Caco-2 (cell line): Measurements from ENCODE around the gene COPS3. TPM values are rescaled to one million over a fixed set of nuclear protein-coding genes. Genes with fewer than 3 reads are reported as not detected.
A peak's percentile ranks its signal among the peaks of the same experiment; 100 is the strongest.

ENCODE experiments used
- BruUV-seq: library from RNA; stranded (reverse); fragments of 400-500 nt; replicated peaks from 2 replicates; lab custom pipeline; 2021; lab: Mats Ljungman, UMichigan
- CTCF ChIA-PET: fragments of 300-600 bp; sonication (Branson Sonifier 250); formaldehyde crosslinking; loops from one replicate; lab custom pipeline; 2022; ENCODE audit warnings: antibody characterized with exemption; lab: Charles Lee
- POLR2A ChIA-PET: fragments of 300-600 bp; sonication (Branson Sonifier 250); formaldehyde crosslinking; loops from one replicate; lab custom pipeline; 2022; ENCODE audit warnings: antibody characterized with exemption; lab: Charles Lee
- DNase-seq, 2 experiments: peaks; one replicate each; pipeline versions ENCODE4 v3.0.0 to v3.0.0-alpha.2; 2020 to 2022
- H3K27me3 ChIP-seq: replicated peaks from 2 replicates; pipeline ENCODE4 v1.6.0; 2011; ENCODE audit warnings: low read length; ENCODE audit not compliant: control insufficient read depth, insufficient read depth
- H3K36me3 ChIP-seq: 2 replicates; pipeline ENCODE4 v1.5.1; 2011; ENCODE audit warnings: low read length; ENCODE audit not compliant: control insufficient read depth, insufficient read depth
- H3K4me1 ChIP-seq: fragments of 250-450 bp; sonication (Bioruptor Pico); 2 replicates; pipeline ENCODE4 v1.5.1; 2020; ENCODE audit warnings: mild to moderate bottlenecking
- H3K4me3 ChIP-seq: 2 replicates; pipeline ENCODE4 v1.5.1; 2011; ENCODE audit warnings: low read depth, mild to moderate bottlenecking, control low read depth, low read length
- H3K9me3 ChIP-seq: fragments of 250-450 bp; sonication (Bioruptor Pico); 2 replicates; pipeline ENCODE4 v1.5.1; 2020; ENCODE audit warnings: mild to moderate bottlenecking, moderate library complexity
- H3K27ac Mint-ChIP-seq: one replicate; pipeline ENCODE4 v1.8.0; 2022; ENCODE audit warnings: mixed read lengths; ENCODE audit not compliant: unreplicated experiment
- H3K27me3 Mint-ChIP-seq: one replicate; pipeline ENCODE4 v1.8.0; 2022; ENCODE audit warnings: mixed read lengths; ENCODE audit not compliant: insufficient read depth, unreplicated experiment
- H3K36me3 Mint-ChIP-seq: one replicate; pipeline ENCODE4 v1.8.0; 2022; ENCODE audit warnings: mild to moderate bottlenecking, mixed read lengths; ENCODE audit not compliant: insufficient read depth, unreplicated experiment
- H3K4me1 Mint-ChIP-seq: one replicate; pipeline ENCODE4 v1.8.0; 2022; ENCODE audit warnings: low read depth, mixed read lengths; ENCODE audit not compliant: unreplicated experiment
- H3K4me3 Mint-ChIP-seq: one replicate; pipeline ENCODE4 v1.8.0; 2022; ENCODE audit warnings: mild to moderate bottlenecking, moderate library complexity, mixed read lengths; ENCODE audit not compliant: unreplicated experiment
- H3K9me3 Mint-ChIP-seq: one replicate; pipeline ENCODE4 v1.8.0; 2022; ENCODE audit warnings: mixed read lengths; ENCODE audit not compliant: unreplicated experiment
- CTCF ChIP-seq, 2 experiments: fragments of 200-600 bp in 1 of 2; IDR thresholded peaks; 1 replicate in 1 of 2; 2 replicates in 1 of 2; pipeline versions ENCODE4 v1.5.1 to v1.8.0; 2011 to 2022; ENCODE audit warnings: antibody characterized with exemption in 1 of 2, control low read depth in 1 of 2, inconsistent platforms in 1 of 2, low read depth in 1 of 2, low read length in 1 of 2, mild to moderate bottlenecking in 1 of 2, moderate library complexity in 1 of 2; ENCODE audit not compliant: insufficient read depth in 1 of 2, severe bottlenecking in 1 of 2, unreplicated experiment in 1 of 2
- intact Hi-C: fragments of 100-400 bp; cut with micrococcal nuclease; formaldehyde crosslinking; loops from one replicate; pipeline ENCODE4 v1.10.0; 2022; ENCODE audit not compliant: unreplicated experiment
- total RNA-seq: library from RNA; stranded (reverse); gene quantifications from 2 replicates; pipeline ENCODE4 v1.2.3, GENCODE V29; 2022

Gene COPS3
- total RNA-seq, 1 experiment from 2014 or later, result 120 TPM

- Mint-ChIP-seq H3K36me3 (no peaks in the 10 kb centered on the region), H3K4me1 (no peaks in the 10 kb centered on the region), H3K27ac (no peak overlapping the region), H3K9me3 (no peaks in the 10 kb centered on the region), H3K27me3 (no peaks in the 10 kb centered on the region), H3K4me3 (no peak overlapping the region)
- no peak overlapping the region for H3K4me3 ChIP-seq
- ChIA-PET POLR2A (no interaction called here), CTCF (no interaction called here)
- no TSS peak for BruUV-seq
- TF ChIP-seq CTCF (IDR thresholded peaks at IDR 0.05; ENCODE audit: insufficient read depth in 1 of 2, low read depth in 1 of 2, low read length in 1 of 2, severe bottlenecking in 1 of 2, unreplicated experiment in 1 of 2), result no peak
- H3K9me3 ChIP-seq, result no peaks in the 10 kb centered on the region
- intact Hi-C loops, result no loop called here
- DNase-seq, result peak in 1 of 2 experiments; percentile 36
- no peaks in the 10 kb centered on the region for H3K36me3 ChIP-seq
- H3K4me1 ChIP-seq, result no peaks in the 10 kb centered on the region
- no peaks in the 10 kb centered on the region for H3K27me3 ChIP-seq
Observed at GRCh38 chr17:17322516-17323510, 41.8 kb upstream of the COPS3 start.

- BruUV-seq, result no TSS peak
- ChIA-PET POLR2A (no interaction called here), CTCF (interaction anchor here (0.5 kb wide), 1 partner anchor 156 kb away, joined by 3 read pairs; no protein-coding TSS in a partner anchor)
- no peaks in the 10 kb centered on the region for H3K9me3 Mint-ChIP-seq
- intact Hi-C loops, result no loop called here
- H3K4me3 Mint-ChIP-seq, result no peak overlapping the region
- no peak overlapping the region for H3K27ac Mint-ChIP-seq
- no peaks in the 10 kb centered on the region for H3K9me3 ChIP-seq
- no peaks in the 10 kb centered on the region for H3K4me1 ChIP-seq
- no peaks in the 10 kb centered on the region for H3K27me3 Mint-ChIP-seq
- no peaks in the 10 kb centered on the region for H3K36me3 Mint-ChIP-seq
- TF ChIP-seq CTCF (IDR thresholded peaks at IDR 0.05; ENCODE audit: insufficient read depth in 1 of 2, low read depth in 1 of 2, low read length in 1 of 2, severe bottlenecking in 1 of 2, unreplicated experiment in 1 of 2), result no peak
- no peaks in the 10 kb centered on the region for H3K4me1 Mint-ChIP-seq
- no peaks in the 10 kb centered on the region for H3K27me3 ChIP-seq
- no peak overlapping the region for H3K4me3 ChIP-seq
- no peaks in the 10 kb centered on the region for H3K36me3 ChIP-seq
- peak in 1 of 2 experiments; percentile 24 for DNase-seq
Observed at GRCh38 chr17:17321356-17322025, 40.4 kb upstream of the COPS3 start.

- Mint-ChIP-seq H3K4me1 (no peaks in the 10 kb centered on the region), H3K4me3 (no peak overlapping the region), H3K9me3 (no peaks in the 10 kb centered on the region), H3K36me3 (no peaks in the 10 kb centered on the region), H3K27me3 (no peaks in the 10 kb centered on the region), H3K27ac (no peak overlapping the region)
- CTCF ChIA-PET, result interaction anchor here (0.5 kb wide), 1 partner anchor 157 kb away, joined by 3 read pairs; no protein-coding TSS in a partner anchor
- no peak overlapping the region for H3K4me3 ChIP-seq
- no peaks in the 10 kb centered on the region for H3K27me3 ChIP-seq
- no peak for TF ChIP-seq CTCF (IDR thresholded peaks at IDR 0.05; ENCODE audit: insufficient read depth in 1 of 2, low read depth in 1 of 2, low read length in 1 of 2, severe bottlenecking in 1 of 2, unreplicated experiment in 1 of 2)
- DNase-seq, result no peak
- no peaks in the 10 kb centered on the region for H3K4me1 ChIP-seq
- no peaks in the 10 kb centered on the region for H3K9me3 ChIP-seq
- intact Hi-C loops, result no loop called here
- H3K36me3 ChIP-seq, result no peaks in the 10 kb centered on the region
- BruUV-seq, result no TSS peak
- POLR2A ChIA-PET, result no interaction called here
Observed at GRCh38 chr17:17320911-17321220, 39.8 kb upstream of the COPS3 start.
